Endothelial cell of umbilical vein (primary cell): ENCODE measurements around the gene PPP1R9B. TPM values are rescaled to one million over a fixed set of nuclear protein-coding genes. Genes with fewer than 3 reads are reported as not detected.

Experiments
- BruUV-seq: library from RNA; stranded (reverse); fragments of 400-500 nt; replicated peaks from 2 replicates; lab custom pipeline; 2021; lab: Mats Ljungman, UMichigan
- CTCF ChIA-PET: fragments of 300-600, 350-600 bp; sonication (Branson Sonifier 250); formaldehyde crosslinking; loops from one replicate; lab custom pipeline; 2021; ENCODE audit warnings: antibody characterized with exemption, inconsistent platforms; lab: Charles Lee
- POLR2A ChIA-PET: fragments of 300-600, 350-600 bp; sonication (Branson Sonifier 250); formaldehyde crosslinking; loops from one replicate; lab custom pipeline; 2021; ENCODE audit warnings: antibody characterized with exemption, inconsistent platforms; lab: Charles Lee
- DNase-seq: peaks from one replicate; pipeline ENCODE4 v3.0.0-alpha.2; 2011; ENCODE audit warnings: low read depth, low spot score
- FAIRE-seq: peaks from 2 replicates; lab custom pipeline; 2011; peaks lifted over from hg19 to GRCh38; lab: Jason Lieb, UNC
- H2AFZ ChIP-seq: 2 replicates; pipeline ENCODE4 v1.6.0; 2012; ENCODE audit warnings: low read depth, low read length, control low read depth, inconsistent platforms
- H3K27ac ChIP-seq: 2 replicates; pipeline ENCODE4 v1.5.1; 2011; ENCODE audit warnings: low read depth, mild to moderate bottlenecking, control low read depth, low read length, moderate library complexity; ENCODE audit not compliant: insufficient read depth
- H3K27me3 ChIP-seq, 2 experiments: 2 replicates each; pipeline versions ENCODE4 v1.6.0 to v1.6.1; 2011; ENCODE audit warnings: low read length in 2 of 2, mixed read lengths in 1 of 2; ENCODE audit not compliant: control insufficient read depth in 2 of 2, insufficient read depth in 2 of 2
- H3K36me3 ChIP-seq, 2 experiments: 2 replicates in 1 of 2; 3 replicates in 1 of 2; pipeline ENCODE4 v1.5.1; 2011; ENCODE audit warnings: low read length in 2 of 2, mild to moderate bottlenecking in 1 of 2, moderate library complexity in 1 of 2; ENCODE audit not compliant: control insufficient read depth in 2 of 2, insufficient read depth in 2 of 2; ENCODE audit errors: extremely low read depth in 1 of 2
- H3K4me1 ChIP-seq: 3 replicates; pipeline ENCODE4 v1.5.1; 2011; ENCODE audit warnings: mild to moderate bottlenecking, low read length; ENCODE audit not compliant: control insufficient read depth, insufficient read depth; ENCODE audit errors: extremely low read depth
- H3K4me2 ChIP-seq: 2 replicates; pipeline ENCODE4 v1.6.1; 2011; ENCODE audit warnings: low read length, control low read depth, mixed read lengths; ENCODE audit not compliant: insufficient read depth
- H3K4me3 ChIP-seq, 3 experiments: fragments of 200-600 bp in 1 of 3; sonication (generic), shearing (Covaris generic) in 1 of 3; replicated peaks in 1 of 3; 2 replicates each; pipeline ENCODE4 v1.5.1; 2011 to 2016; ENCODE audit warnings: control low read depth in 3 of 3, low read length in 3 of 3, mild to moderate bottlenecking in 2 of 3, inconsistent platforms in 1 of 3, low read depth in 1 of 3, moderate library complexity in 1 of 3; ENCODE audit not compliant: insufficient read depth in 1 of 3
- H3K79me2 ChIP-seq: 2 replicates; pipeline ENCODE4 v1.6.0; 2012; ENCODE audit warnings: low read length, inconsistent platforms; ENCODE audit not compliant: control insufficient read depth, insufficient read depth
- H3K9ac ChIP-seq: replicated peaks from 2 replicates; pipeline ENCODE3; 2011; ENCODE audit warnings: low read length, control low read depth; ENCODE audit not compliant: insufficient read depth; ENCODE audit errors: extremely low read depth
- H3K9me1 ChIP-seq: replicated peaks from 3 replicates; pipeline ENCODE4 v1.6.0; 2011; ENCODE audit warnings: mild to moderate bottlenecking, low read length; ENCODE audit not compliant: control insufficient read depth, insufficient read depth; ENCODE audit errors: extremely low read depth
- H3K9me3 ChIP-seq: replicated peaks from 2 replicates; pipeline ENCODE4 v1.5.1; 2012; ENCODE audit warnings: low read length, inconsistent platforms; ENCODE audit not compliant: control insufficient read depth, insufficient read depth
- H4K20me1 ChIP-seq: replicated peaks from 2 replicates; pipeline ENCODE3; 2011; ENCODE audit warnings: mild to moderate bottlenecking, low read length; ENCODE audit not compliant: control insufficient read depth, insufficient read depth; ENCODE audit errors: extremely low read depth
- CTCF ChIP-seq, 2 donors: IDR thresholded peaks; 1 replicate in 1 of 2; 2 replicates in 1 of 2; pipeline ENCODE4 v1.5.1; 2011; ENCODE audit warnings: low read length in 2 of 2, mild to moderate bottlenecking in 2 of 2, moderate library complexity in 2 of 2, control low read depth in 1 of 2, inconsistent platforms in 1 of 2, low read depth in 1 of 2; ENCODE audit not compliant: insufficient read depth in 1 of 2; ENCODE audit errors: extremely low read depth in 1 of 2
- FOS ChIP-seq: IDR thresholded peaks from 2 replicates; pipeline ENCODE4 v1.6.1; 2011; ENCODE audit warnings: mild to moderate bottlenecking, low read length, moderate library complexity, borderline replicate concordance; ENCODE audit not compliant: insufficient read depth
- MAX ChIP-seq: IDR thresholded peaks from 2 replicates; pipeline ENCODE4 v1.6.1; 2011; ENCODE audit not compliant: insufficient read depth, insufficient read length
- MYC ChIP-seq: IDR thresholded peaks from one replicate; pipeline ENCODE4 v1.6.1; 2011; ENCODE audit warnings: mild to moderate bottlenecking, low read depth, low read length
- POLR2A ChIP-seq: IDR thresholded peaks from 2 replicates; pipeline ENCODE4 v1.6.1; 2012; ENCODE audit warnings: low read depth, mild to moderate bottlenecking, control low read depth, low read length
- POLR2AphosphoS5 ChIP-seq: IDR thresholded peaks from 2 replicates; pipeline ENCODE4 v1.6.1; 2012; ENCODE audit warnings: low read depth, mild to moderate bottlenecking, control low read depth, low read length, moderate library complexity; ENCODE audit not compliant: insufficient read depth
- dilution Hi-C: fragments of 300-500 bp; cut with MboI; formaldehyde crosslinking; loops from one replicate; pipeline ENCODE4 v1.15.0; 2019; ENCODE audit warnings: low sequenced_read_pairs; ENCODE audit not compliant: extremely low pct_ligation_motif_present
- intact Hi-C: fragments of 100-400 bp; cut with micrococcal nuclease; formaldehyde crosslinking; loops from one replicate; pipeline ENCODE4 v1.10.0; 2022
- polyA plus RNA-seq, 4 experiments: library from polyadenylated mRNA; depleted of rRNA in 3 of 4; stranded (reverse) in 3 of 4; unstranded in 1 of 4; fragments of >200 nt; gene quantifications; 2 replicates each; pipeline versions ENCODE4 v1.2.1 to v1.2.3, GENCODE V29; 2011 to 2012; ENCODE audit warnings: missing spikeins in 1 of 4
- total RNA-seq: library from RNA; stranded (reverse); gene quantifications from 2 replicates; pipeline ENCODE4 v1.2.3, GENCODE V29; 2021

Gene PPP1R9B
- total and polyA plus RNA-seq, 2 donors (not counting 3 experiments of a cell fraction or from before 2014, with no cell fraction given): 20.1 to 60.2 TPM

DNA sequence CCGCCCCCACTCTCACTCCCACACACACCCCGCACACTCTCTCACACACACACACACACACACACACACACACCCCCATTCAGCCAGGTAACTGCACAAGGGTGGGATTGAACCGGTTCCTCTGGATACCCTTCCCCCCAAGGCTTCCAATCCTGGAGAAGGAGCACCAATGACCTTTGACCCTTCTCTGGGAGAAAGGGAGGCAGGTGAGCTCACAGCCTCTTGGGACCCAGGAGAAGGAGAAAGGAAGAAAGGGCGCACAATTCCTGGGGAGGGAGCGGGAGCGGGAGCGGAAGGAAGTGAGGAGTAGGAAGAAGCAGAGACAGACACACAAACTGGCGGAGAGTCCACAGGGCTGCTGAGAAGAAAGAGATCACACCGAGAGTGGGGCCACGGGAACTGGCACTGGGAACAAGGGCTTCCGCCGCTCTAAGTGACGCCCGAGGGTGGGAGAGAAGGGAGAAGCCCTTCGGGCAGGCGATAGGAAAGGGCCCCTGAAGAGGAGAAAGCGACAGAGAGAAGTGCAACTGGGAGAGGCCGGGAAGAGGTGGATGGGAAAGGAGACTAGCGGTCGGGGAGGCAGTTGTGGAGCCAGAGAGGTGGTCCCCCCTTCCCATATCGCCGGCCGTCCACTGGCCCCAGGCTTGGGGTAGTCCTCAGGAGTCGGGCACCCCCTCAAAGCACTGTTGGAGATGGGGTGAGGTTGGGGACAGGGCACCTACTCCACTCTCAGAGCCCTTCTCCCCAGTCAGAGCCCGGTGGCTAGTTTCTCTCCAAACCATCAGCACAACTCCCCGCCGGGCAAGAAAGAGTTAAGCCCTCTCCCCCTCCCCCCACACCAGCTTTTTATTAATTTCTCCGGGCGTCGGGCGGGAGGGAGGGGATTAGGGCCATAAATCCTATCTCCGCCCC lies 21.8 kb downstream of the PPP1R9B start:
- intact Hi-C loops (loop anchor here (1.0 kb wide), 1 partner anchor 33 kb away; the partner anchor contains the start of gene PDK2), dilution Hi-C loops (no loop called here)
- Histone ChIP-seq H3K36me3 (no peaks in the 10 kb centered on the region), H3K4me2 (peak overlapping the region; percentile 87), H3K9me1 (no peaks in the 10 kb centered on the region), H3K79me2 (no peaks in the 10 kb centered on the region), H3K4me1 (peaks cover 26% of the 10 kb centered on the region), H3K9ac (peak overlapping the region; percentile 21), H3K4me3 (peak overlapping the region; percentile 3 to 53 (median 31)), H4K20me1 (no peaks in the 10 kb centered on the region), H3K27me3 (no peaks in the 10 kb centered on the region), H3K9me3 (no peaks in the 10 kb centered on the region), H3K27ac (peak overlapping the region; percentile 56), H2AFZ (peak overlapping the region; percentile 24)
- DNase-seq: peak; percentile 31
- no TSS peak for BruUV-seq
- ChIA-PET CTCF (interaction anchor here (0.7 to 3.9 kb wide), 3 partner anchors 12 to 164 kb away, joined by 3 to 15 read pairs (median 3); no protein-coding TSS in a partner anchor), POLR2A (no interaction called here)
- FAIRE-seq: peak; percentile 90
- no peak for TF ChIP-seq POLR2AphosphoS5
- TF ChIP-seq FOS: no peak
- no peak for TF ChIP-seq MAX
- TF ChIP-seq POLR2A: peak; percentile 51
- no peak for TF ChIP-seq CTCF (IDR thresholded peaks at IDR 0.05; ENCODE audit: extremely low read depth in 1 of 2, insufficient read depth in 1 of 2, low read depth in 1 of 2, low read length in 2 of 2)
- TF ChIP-seq MYC: no peak
